ENCODE measurements around the gene ZNF497.

GRCh38 chr19:58397533-58398037, 35.0 kb upstream of the ZNF497 start:
- TF ChIP-seq POLR2A (IDR thresholded peaks at IDR 0.05): no peak
- TF ChIP-seq, protein P1, sequence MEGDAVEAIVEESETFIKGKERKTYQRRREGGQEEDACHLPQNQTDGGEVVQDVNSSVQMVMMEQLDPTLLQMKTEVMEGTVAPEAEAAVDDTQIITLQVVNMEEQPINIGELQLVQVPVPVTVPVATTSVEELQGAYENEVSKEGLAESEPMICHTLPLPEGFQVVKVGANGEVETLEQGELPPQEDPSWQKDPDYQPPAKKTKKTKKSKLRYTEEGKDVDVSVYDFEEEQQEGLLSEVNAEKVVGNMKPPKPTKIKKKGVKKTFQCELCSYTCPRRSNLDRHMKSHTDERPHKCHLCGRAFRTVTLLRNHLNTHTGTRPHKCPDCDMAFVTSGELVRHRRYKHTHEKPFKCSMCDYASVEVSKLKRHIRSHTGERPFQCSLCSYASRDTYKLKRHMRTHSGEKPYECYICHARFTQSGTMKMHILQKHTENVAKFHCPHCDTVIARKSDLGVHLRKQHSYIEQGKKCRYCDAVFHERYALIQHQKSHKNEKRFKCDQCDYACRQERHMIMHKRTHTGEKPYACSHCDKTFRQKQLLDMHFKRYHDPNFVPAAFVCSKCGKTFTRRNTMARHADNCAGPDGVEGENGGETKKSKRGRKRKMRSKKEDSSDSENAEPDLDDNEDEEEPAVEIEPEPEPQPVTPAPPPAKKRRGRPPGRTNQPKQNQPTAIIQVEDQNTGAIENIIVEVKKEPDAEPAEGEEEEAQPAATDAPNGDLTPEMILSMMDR (IDR thresholded peaks at IDR 0.05): no peak

Data from right lobe of liver (tissue), 4 donors.